H9 (cell line): ENCODE results near the gene NEURL1B. TPM values are rescaled to one million over a fixed set of nuclear protein-coding genes. Genes with fewer than 3 reads are reported as not detected.

Source experiments
- DNase-seq: peaks from one replicate; pipeline ENCODE4 v3.0.0-alpha.2; 2017
- H2AFZ ChIP-seq: one replicate; pipeline ENCODE4 v1.6.1; 2013; ENCODE audit warnings: mild to moderate bottlenecking, low read length, control low read depth, moderate library complexity
- H2AK5ac ChIP-seq: 2 replicates; pipeline ENCODE4 v1.6.1; 2013; ENCODE audit warnings: low read length, control low read depth, mixed read lengths; ENCODE audit not compliant: insufficient read length
- H2BK120ac ChIP-seq: one replicate; pipeline ENCODE4 v1.6.1; 2013; ENCODE audit warnings: low read depth, mild to moderate bottlenecking, low read length, control low read depth, inconsistent platforms; ENCODE audit not compliant: poor library complexity, severe bottlenecking
- H2BK12ac ChIP-seq: 2 replicates; pipeline ENCODE4 v1.6.1; 2013; ENCODE audit warnings: low read length, control low read depth, mixed read lengths, low read depth; ENCODE audit not compliant: insufficient read length
- H2BK15ac ChIP-seq: 2 replicates; pipeline ENCODE4 v1.6.1; 2013; ENCODE audit warnings: low read depth, low read length, control low read depth
- H2BK20ac ChIP-seq: one replicate; pipeline ENCODE4 v1.6.1; 2013; ENCODE audit warnings: low read depth, mild to moderate bottlenecking, low read length, control low read depth, inconsistent platforms; ENCODE audit not compliant: poor library complexity, severe bottlenecking
- H2BK5ac ChIP-seq: 2 replicates; pipeline ENCODE4 v1.6.1; 2013; ENCODE audit warnings: low read length, control low read depth, mixed read lengths; ENCODE audit not compliant: insufficient read length
- H3K14ac ChIP-seq: 2 replicates; pipeline ENCODE4 v1.6.1; 2013; ENCODE audit warnings: low read length, control low read depth; ENCODE audit not compliant: insufficient read depth
- H3K18ac ChIP-seq: 2 replicates; pipeline ENCODE4 v1.6.1; 2013; ENCODE audit warnings: low read depth, mild to moderate bottlenecking, mixed read lengths, low read length, control low read depth; ENCODE audit not compliant: insufficient read length
- H3K23ac ChIP-seq: 2 replicates; pipeline ENCODE4 v1.6.1; 2013; ENCODE audit warnings: low read length, control low read depth, mixed read lengths, low read depth; ENCODE audit not compliant: insufficient read length
- H3K23me2 ChIP-seq: 2 replicates; pipeline ENCODE4 v1.6.1; 2013; ENCODE audit warnings: low read depth, mild to moderate bottlenecking, mixed read lengths, low read length, control low read depth; ENCODE audit not compliant: insufficient read length, poor library complexity, severe bottlenecking
- H3K27ac ChIP-seq: 2 replicates; pipeline ENCODE4 v1.5.1; 2013; ENCODE audit warnings: low read length, control low read depth, mixed read lengths, low read depth; ENCODE audit not compliant: insufficient read length
- H3K27me3 ChIP-seq: 2 replicates; pipeline ENCODE4 v1.6.1; 2013; ENCODE audit warnings: low read length, control low read depth, inconsistent platforms; ENCODE audit not compliant: insufficient read depth
- H3K4ac ChIP-seq: 2 replicates; pipeline ENCODE4 v1.6.1; 2013; ENCODE audit warnings: low read depth, mild to moderate bottlenecking, control low read depth, inconsistent platforms, low read length, moderate library complexity
- H3K4me1 ChIP-seq: 2 replicates; pipeline ENCODE4 v1.6.1; 2013; ENCODE audit warnings: low read length, control low read depth, inconsistent platforms; ENCODE audit not compliant: insufficient read depth
- H3K4me2 ChIP-seq: 2 replicates; pipeline ENCODE4 v1.6.1; 2013; ENCODE audit warnings: low read length, control low read depth, mixed read lengths; ENCODE audit not compliant: insufficient read length, insufficient read depth
- H3K56ac ChIP-seq: 2 replicates; pipeline ENCODE4 v1.6.1; 2013; ENCODE audit warnings: low read depth, mild to moderate bottlenecking, mixed read lengths, low read length, control low read depth; ENCODE audit not compliant: insufficient read length
- H3K79me1 ChIP-seq: 2 replicates; pipeline ENCODE4 v1.6.1; 2013; ENCODE audit warnings: low read depth, mild to moderate bottlenecking, moderate library complexity, low read length, control low read depth, inconsistent platforms; ENCODE audit not compliant: insufficient read depth, poor library complexity, severe bottlenecking
- H3K79me2 ChIP-seq: 2 replicates; pipeline ENCODE4 v1.6.1; 2013; ENCODE audit warnings: low read length, control low read depth, inconsistent platforms; ENCODE audit not compliant: insufficient read depth
- H3K9ac ChIP-seq: 2 replicates; pipeline ENCODE4 v1.6.1; 2013; ENCODE audit warnings: low read length, control low read depth, mixed read lengths; ENCODE audit not compliant: insufficient read length; ENCODE audit errors: extremely low read depth
- H3K9me3 ChIP-seq: one replicate; pipeline ENCODE4 v1.6.1; 2013; ENCODE audit warnings: low read depth, low read length, inconsistent platforms; ENCODE audit not compliant: control insufficient read depth
- H3T11ph ChIP-seq: one replicate; pipeline ENCODE4 v1.6.1; 2013; ENCODE audit warnings: mild to moderate bottlenecking, low read length, control low read depth, inconsistent platforms
- H4K20me1 ChIP-seq: one replicate; pipeline ENCODE4 v1.6.1; 2013; ENCODE audit not compliant: control insufficient read depth, insufficient read length, insufficient read depth
- H4K5ac ChIP-seq: 2 replicates; pipeline ENCODE4 v1.6.1; 2013; ENCODE audit warnings: low read depth, mild to moderate bottlenecking, mixed read lengths, low read length, control low read depth; ENCODE audit not compliant: insufficient read length
- H4K8ac ChIP-seq: replicated peaks from 2 replicates; pipeline ENCODE4 v1.6.1; 2013; ENCODE audit warnings: low read length, control low read depth, mixed read lengths, low read depth; ENCODE audit not compliant: insufficient read length
- H4K91ac ChIP-seq: 2 replicates; pipeline ENCODE4 v1.6.1; 2013; ENCODE audit warnings: low read depth, mild to moderate bottlenecking, moderate library complexity, mixed read lengths, low read length, control low read depth; ENCODE audit not compliant: insufficient read length
- H3K27ac Mint-ChIP-seq, 3 experiments: 2 replicates in 2 of 3; 3 replicates in 1 of 3; pipeline ENCODE4 v1.8.0; 2020 to 2021; ENCODE audit warnings: mixed read lengths in 3 of 3, mild to moderate bottlenecking in 1 of 3, moderate library complexity in 1 of 3
- H3K27me3 Mint-ChIP-seq: 2 replicates; pipeline ENCODE4 v1.8.0; 2021; ENCODE audit warnings: low read depth, mild to moderate bottlenecking, moderate library complexity, mixed read lengths
- H3K36me3 Mint-ChIP-seq, 3 experiments: 2 replicates in 2 of 3; 3 replicates in 1 of 3; pipeline ENCODE4 v1.8.0; 2020 to 2021; ENCODE audit warnings: low read depth in 3 of 3, mixed read lengths in 3 of 3; ENCODE audit not compliant: insufficient read depth in 1 of 3
- H3K4me1 Mint-ChIP-seq, 2 experiments: 2 replicates each; pipeline ENCODE4 v1.8.0; 2020; ENCODE audit warnings: mixed read lengths in 2 of 2
- H3K4me3 Mint-ChIP-seq, 2 experiments: 2 replicates in 1 of 2; 3 replicates in 1 of 2; pipeline ENCODE4 v1.8.0; 2020 to 2021; ENCODE audit warnings: mild to moderate bottlenecking in 2 of 2, mixed read lengths in 2 of 2, moderate library complexity in 1 of 2
- H3K9me3 Mint-ChIP-seq, 2 experiments: 2 replicates in 1 of 2; 3 replicates in 1 of 2; pipeline ENCODE4 v1.8.0; 2020; ENCODE audit warnings: mild to moderate bottlenecking in 2 of 2, mixed read lengths in 2 of 2, moderate library complexity in 1 of 2
- WGBS: extraction: QIAGEN DNeasy Blood & Tissue Kit; methylation state at CpG from one replicate; pipeline ENCODE4 v1.1.7; 2013; ENCODE audit warnings: missing lambda C conversion rate, low lambda C conversion rate, mixed read lengths; ENCODE audit not compliant: insufficient read length; ENCODE audit errors: extremely low coverage; 5-methylcytosine and 5-hydroxymethylcytosine counted together
- total RNA-seq: library from RNA; stranded (reverse); gene quantifications from 2 replicates; pipeline ENCODE4 v1.2.1, GENCODE V29; 2021
- TF ChIP-seq, protein P1 (sequence below): fragments of 200-600 bp; sonication (generic); conservative IDR thresholded peaks from 3 replicates; pipeline ENCODE4 v1.8.0; 2021; ENCODE audit warnings: antibody characterized with exemption, mild to moderate bottlenecking

Gene NEURL1B
- total RNA-seq, 1 experiment from 2014 or later: 3.6 TPM

GRCh38 chr5:172616136-172616535 lies 24.9 kb upstream of the NEURL1B start:
- no peaks in the 10 kb centered on the region for H3K23me2 ChIP-seq
- no peak overlapping the region for H4K5ac ChIP-seq
- no peak overlapping the region for H3K4me2 ChIP-seq
- no peak overlapping the region for H2BK20ac ChIP-seq
- H3K4me3 Mint-ChIP-seq: no peak overlapping the region
- no peak overlapping the region for H3K18ac ChIP-seq
- H3K9me3 ChIP-seq: no peaks in the 10 kb centered on the region
- H3K4me1 Mint-ChIP-seq: peaks cover 8 to 13% of the 10 kb centered on the region in 2 experiments; a peak in 3 of 4 replicates
- H3K23ac ChIP-seq: no peak overlapping the region
- no peak overlapping the region for H3K4ac ChIP-seq
- no peak overlapping the region for H3K27ac Mint-ChIP-seq
- no peak overlapping the region for H2BK15ac ChIP-seq
- no peak overlapping the region for H4K8ac ChIP-seq
- no peak overlapping the region for H2AK5ac ChIP-seq
- H3T11ph ChIP-seq: no peak overlapping the region
- H4K91ac ChIP-seq: no peak overlapping the region
- no peak overlapping the region for H2BK120ac ChIP-seq
- no peak overlapping the region for H3K27ac ChIP-seq
- H3K14ac ChIP-seq: no peak overlapping the region
- no peak for DNase-seq
- no peaks in the 10 kb centered on the region for H3K36me3 Mint-ChIP-seq
- no peaks in the 10 kb centered on the region for H4K20me1 ChIP-seq
- WGBS: no CpG with 5 or more reads among the region's 5 CpGs
- no peaks in the 10 kb centered on the region for H3K79me2 ChIP-seq
- peaks cover 0 to 5% of the 10 kb centered on the region in 2 experiments; a peak in 1 of 5 replicates for H3K9me3 Mint-ChIP-seq
- H3K79me1 ChIP-seq: no peaks in the 10 kb centered on the region
- H2AFZ ChIP-seq: no peak overlapping the region
- no peaks in the 10 kb centered on the region for H3K4me1 ChIP-seq
- H3K56ac ChIP-seq: no peak overlapping the region
- H2BK12ac ChIP-seq: no peak overlapping the region
- H3K27me3 Mint-ChIP-seq: peaks cover 15% of the 10 kb centered on the region
- TF ChIP-seq, protein P1, sequence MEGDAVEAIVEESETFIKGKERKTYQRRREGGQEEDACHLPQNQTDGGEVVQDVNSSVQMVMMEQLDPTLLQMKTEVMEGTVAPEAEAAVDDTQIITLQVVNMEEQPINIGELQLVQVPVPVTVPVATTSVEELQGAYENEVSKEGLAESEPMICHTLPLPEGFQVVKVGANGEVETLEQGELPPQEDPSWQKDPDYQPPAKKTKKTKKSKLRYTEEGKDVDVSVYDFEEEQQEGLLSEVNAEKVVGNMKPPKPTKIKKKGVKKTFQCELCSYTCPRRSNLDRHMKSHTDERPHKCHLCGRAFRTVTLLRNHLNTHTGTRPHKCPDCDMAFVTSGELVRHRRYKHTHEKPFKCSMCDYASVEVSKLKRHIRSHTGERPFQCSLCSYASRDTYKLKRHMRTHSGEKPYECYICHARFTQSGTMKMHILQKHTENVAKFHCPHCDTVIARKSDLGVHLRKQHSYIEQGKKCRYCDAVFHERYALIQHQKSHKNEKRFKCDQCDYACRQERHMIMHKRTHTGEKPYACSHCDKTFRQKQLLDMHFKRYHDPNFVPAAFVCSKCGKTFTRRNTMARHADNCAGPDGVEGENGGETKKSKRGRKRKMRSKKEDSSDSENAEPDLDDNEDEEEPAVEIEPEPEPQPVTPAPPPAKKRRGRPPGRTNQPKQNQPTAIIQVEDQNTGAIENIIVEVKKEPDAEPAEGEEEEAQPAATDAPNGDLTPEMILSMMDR: no peak
- no peaks in the 10 kb centered on the region for H3K27me3 ChIP-seq
- H3K9ac ChIP-seq: no peak overlapping the region
- H2BK5ac ChIP-seq: no peak overlapping the region
